ENCODE measurements around the gene PGM2. TPM values are rescaled to one million over a fixed set of nuclear protein-coding genes. Genes with fewer than 3 reads are reported as not detected.

PGM2 gene
- total RNA-seq, 1 experiment from 2014 or later, result 33.0 TPM

GRCh38 chr4:37788819-37789218, 37.7 kb upstream of the PGM2 start:
- Mint-ChIP-seq H3K4me3 (ENCODE audit: low read depth, unreplicated experiment) (no peak overlapping the region), H3K27me3 (ENCODE audit: unreplicated experiment) (peaks cover 31% of the 10 kb centered on the region), H3K36me3 (ENCODE audit: insufficient read depth, unreplicated experiment) (no peaks in the 10 kb centered on the region), H3K9me3 (ENCODE audit: low read depth, unreplicated experiment) (peaks cover 7% of the 10 kb centered on the region), H3K27ac (ENCODE audit: unreplicated experiment) (no peak overlapping the region), H3K4me1 (ENCODE audit: low read depth, unreplicated experiment) (no peaks in the 10 kb centered on the region)
- BruUV-seq (replicated peaks), result no TSS peak
- intact Hi-C loops (cut with micrococcal nuclease; ENCODE audit: unreplicated experiment), result no loop called here
- no peak for TF ChIP-seq CTCF (IDR thresholded peaks at IDR 0.05; ENCODE audit: unreplicated experiment)
- CTCF ChIA-PET, result no interaction called here
- no peak for DNase-seq

DNA sequence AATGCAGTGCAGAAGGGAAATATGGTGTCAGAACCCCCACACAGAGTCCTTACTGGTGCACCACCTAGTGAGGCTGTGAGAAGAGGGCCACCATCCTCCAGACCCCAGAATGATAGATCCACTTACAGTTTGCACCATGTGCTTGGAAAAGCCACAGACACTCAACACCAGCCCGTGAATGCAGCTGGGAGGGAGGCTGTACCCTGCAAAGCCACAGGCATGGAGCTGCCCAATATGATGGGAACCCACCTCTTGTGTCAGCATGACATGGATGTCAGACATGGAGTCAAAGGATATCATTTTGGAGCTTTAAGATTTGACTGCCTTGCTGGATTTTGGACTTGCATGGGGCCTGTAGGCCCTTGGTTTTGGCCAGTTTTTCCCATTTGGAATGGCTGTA, 34.2 kb upstream of the PGM2 start:
- Mint-ChIP-seq H3K9me3 (ENCODE audit: low read depth, unreplicated experiment) (peaks cover 3% of the 10 kb centered on the region), H3K36me3 (ENCODE audit: insufficient read depth, unreplicated experiment) (no peaks in the 10 kb centered on the region), H3K4me1 (ENCODE audit: low read depth, unreplicated experiment) (no peaks in the 10 kb centered on the region), H3K4me3 (ENCODE audit: low read depth, unreplicated experiment) (no peak overlapping the region), H3K27me3 (ENCODE audit: unreplicated experiment) (peaks cover 18% of the 10 kb centered on the region), H3K27ac (ENCODE audit: unreplicated experiment) (no peak overlapping the region)
- CTCF ChIA-PET, result interaction anchor here (0.6 kb wide), 1 partner anchor 111 kb away, joined by 4 read pairs; no protein-coding TSS in a partner anchor
- BruUV-seq (replicated peaks), result no TSS peak
- TF ChIP-seq CTCF (IDR thresholded peaks at IDR 0.05; ENCODE audit: unreplicated experiment), result no peak
- intact Hi-C loops (cut with micrococcal nuclease; ENCODE audit: unreplicated experiment), result no loop called here
- no peak for DNase-seq

DNA sequence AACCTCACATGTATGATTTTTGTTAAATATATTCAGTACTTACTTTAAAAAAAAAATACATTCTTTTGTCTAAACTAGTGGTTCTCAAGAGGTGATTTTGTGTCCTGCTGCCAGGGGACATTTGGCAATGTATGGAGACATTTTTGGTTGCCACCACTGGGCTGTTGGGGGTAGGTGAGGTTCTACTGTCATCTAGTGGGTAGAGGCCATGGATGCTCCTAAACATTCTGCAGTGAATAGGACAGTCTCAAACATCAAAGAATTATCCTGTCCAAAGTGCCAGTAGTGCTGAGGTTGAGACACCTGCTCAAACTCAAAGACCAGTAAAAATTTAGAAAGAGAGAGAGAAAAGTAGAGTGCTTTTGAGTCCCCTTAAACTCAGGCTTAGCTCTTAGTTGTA, 32.9 kb upstream of the PGM2 start:
- BruUV-seq (replicated peaks), result no TSS peak
- intact Hi-C loops (cut with micrococcal nuclease; ENCODE audit: unreplicated experiment), result no loop called here
- Mint-ChIP-seq H3K27me3 (ENCODE audit: unreplicated experiment) (peaks cover 10% of the 10 kb centered on the region), H3K27ac (ENCODE audit: unreplicated experiment) (no peak overlapping the region), H3K4me3 (ENCODE audit: low read depth, unreplicated experiment) (no peak overlapping the region), H3K9me3 (ENCODE audit: low read depth, unreplicated experiment) (peaks cover 3% of the 10 kb centered on the region), H3K4me1 (ENCODE audit: low read depth, unreplicated experiment) (no peaks in the 10 kb centered on the region), H3K36me3 (ENCODE audit: insufficient read depth, unreplicated experiment) (no peaks in the 10 kb centered on the region)
- CTCF ChIA-PET, result no interaction called here
- DNase-seq, result peak; percentile 15
- no peak for TF ChIP-seq CTCF (IDR thresholded peaks at IDR 0.05; ENCODE audit: unreplicated experiment)

- H3K4me1 Mint-ChIP-seq (ENCODE audit: low read depth, unreplicated experiment), result no peaks in the 10 kb centered on the region
- intact Hi-C loops (cut with micrococcal nuclease; ENCODE audit: unreplicated experiment), result no loop called here
- peaks cover 5% of the 10 kb centered on the region for H3K27me3 Mint-ChIP-seq (ENCODE audit: unreplicated experiment)
- H3K36me3 Mint-ChIP-seq (ENCODE audit: insufficient read depth, unreplicated experiment), result no peaks in the 10 kb centered on the region
- peaks cover 3% of the 10 kb centered on the region for H3K9me3 Mint-ChIP-seq (ENCODE audit: low read depth, unreplicated experiment)
- no peak for DNase-seq
- TF ChIP-seq CTCF (IDR thresholded peaks at IDR 0.05; ENCODE audit: unreplicated experiment), result no peak
- BruUV-seq (replicated peaks), result no TSS peak
- H3K4me3 Mint-ChIP-seq (ENCODE audit: low read depth, unreplicated experiment), result no peak overlapping the region
- CTCF ChIA-PET, result no interaction called here
- no peak overlapping the region for H3K27ac Mint-ChIP-seq (ENCODE audit: unreplicated experiment)
Observed at GRCh38 chr4:37794056-37794455, 32.4 kb upstream of the PGM2 start.
